ENCODE results near the gene DYNAP.
A peak's percentile ranks its signal among the peaks of the same experiment; 100 is the strongest.

Gene DYNAP

DNA sequence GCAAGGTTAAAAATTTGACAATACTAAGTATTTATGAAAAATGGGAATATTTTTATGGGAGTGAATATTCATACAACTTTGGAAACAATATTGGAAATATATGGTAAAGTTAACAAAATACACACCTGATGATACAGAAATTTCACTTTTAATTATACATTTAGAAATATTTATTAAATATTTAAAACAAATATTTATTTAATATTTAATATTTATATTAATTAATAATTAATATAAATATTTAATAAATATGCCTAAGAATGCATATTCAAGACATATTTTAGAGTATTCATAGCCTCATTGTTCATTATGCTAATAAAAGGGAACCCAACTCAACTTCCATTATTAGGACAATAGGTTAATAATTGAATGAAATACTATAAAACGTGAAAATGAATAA, 7.0 kb upstream of the DYNAP start:
- H3K4me1 ChIP-seq (ENCODE audit: low read depth, poor library complexity, severe bottlenecking): peaks cover 23% of the 10 kb centered on the region
- H3K9ac ChIP-seq: no peak overlapping the region
- no peaks in the 10 kb centered on the region for H3K27me3 ChIP-seq (ENCODE audit: insufficient read depth, low read depth)
- H2AFZ ChIP-seq (ENCODE audit: low read depth): no peak overlapping the region
- H3K4me3 ChIP-seq (IDR thresholded peaks at IDR 0.05; ENCODE audit: insufficient read depth, low read depth, low read length): no peak overlapping the region
- H3K79me2 ChIP-seq (ENCODE audit: insufficient read depth, low read depth): no peaks in the 10 kb centered on the region
- no peak overlapping the region for H3K27ac ChIP-seq
- H3K36me3 ChIP-seq (ENCODE audit: insufficient read depth): no peaks in the 10 kb centered on the region
- no peak overlapping the region for H3K4me2 ChIP-seq
- TF ChIP-seq, protein P1, sequence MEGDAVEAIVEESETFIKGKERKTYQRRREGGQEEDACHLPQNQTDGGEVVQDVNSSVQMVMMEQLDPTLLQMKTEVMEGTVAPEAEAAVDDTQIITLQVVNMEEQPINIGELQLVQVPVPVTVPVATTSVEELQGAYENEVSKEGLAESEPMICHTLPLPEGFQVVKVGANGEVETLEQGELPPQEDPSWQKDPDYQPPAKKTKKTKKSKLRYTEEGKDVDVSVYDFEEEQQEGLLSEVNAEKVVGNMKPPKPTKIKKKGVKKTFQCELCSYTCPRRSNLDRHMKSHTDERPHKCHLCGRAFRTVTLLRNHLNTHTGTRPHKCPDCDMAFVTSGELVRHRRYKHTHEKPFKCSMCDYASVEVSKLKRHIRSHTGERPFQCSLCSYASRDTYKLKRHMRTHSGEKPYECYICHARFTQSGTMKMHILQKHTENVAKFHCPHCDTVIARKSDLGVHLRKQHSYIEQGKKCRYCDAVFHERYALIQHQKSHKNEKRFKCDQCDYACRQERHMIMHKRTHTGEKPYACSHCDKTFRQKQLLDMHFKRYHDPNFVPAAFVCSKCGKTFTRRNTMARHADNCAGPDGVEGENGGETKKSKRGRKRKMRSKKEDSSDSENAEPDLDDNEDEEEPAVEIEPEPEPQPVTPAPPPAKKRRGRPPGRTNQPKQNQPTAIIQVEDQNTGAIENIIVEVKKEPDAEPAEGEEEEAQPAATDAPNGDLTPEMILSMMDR (conservative IDR thresholded peaks at IDR 0.05; ENCODE audit: low read depth, low read length): no peak
- no peaks in the 10 kb centered on the region for H4K20me1 ChIP-seq (ENCODE audit: insufficient read depth)

- H3K4me1 ChIP-seq (ENCODE audit: low read depth, poor library complexity, severe bottlenecking): peaks cover 6% of the 10 kb centered on the region
- no peak overlapping the region for H2AFZ ChIP-seq (ENCODE audit: low read depth)
- TF ChIP-seq, protein P1 (conservative IDR thresholded peaks at IDR 0.05; ENCODE audit: low read depth, low read length): no peak
- no peak overlapping the region for H3K4me2 ChIP-seq
- H3K36me3 ChIP-seq (ENCODE audit: insufficient read depth): no peaks in the 10 kb centered on the region
- no peak overlapping the region for H3K4me3 ChIP-seq (IDR thresholded peaks at IDR 0.05; ENCODE audit: insufficient read depth, low read depth, low read length)
- H3K79me2 ChIP-seq (ENCODE audit: insufficient read depth, low read depth): no peaks in the 10 kb centered on the region
- H4K20me1 ChIP-seq (ENCODE audit: insufficient read depth): no peaks in the 10 kb centered on the region
- no peaks in the 10 kb centered on the region for H3K27me3 ChIP-seq (ENCODE audit: insufficient read depth, low read depth)
- no peak overlapping the region for H3K27ac ChIP-seq
- H3K9ac ChIP-seq: no peak overlapping the region
These were observed 5.3 kb upstream of the DYNAP start for GRCh38 chr18:54585743-54586142.

DNA sequence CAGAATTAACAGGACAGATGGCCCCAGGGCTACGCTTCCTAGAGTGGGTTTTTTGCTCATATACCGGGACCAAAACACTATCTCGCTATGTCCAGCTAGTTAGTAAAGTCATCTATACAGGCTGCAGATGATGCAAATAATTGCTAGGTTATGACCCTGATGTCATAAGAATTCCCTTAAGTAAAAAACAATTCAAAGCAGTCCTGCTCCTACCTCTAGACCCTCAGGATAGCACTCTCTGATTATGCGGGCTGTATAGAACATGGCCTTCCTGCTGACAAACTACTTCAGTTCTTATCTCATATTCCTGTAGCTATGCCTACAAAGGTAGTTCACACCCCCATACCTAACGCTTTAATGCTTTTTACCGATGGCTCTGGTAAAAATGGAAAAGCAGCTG, 13.2 kb downstream of the DYNAP start:
- peaks cover 19% of the 10 kb centered on the region for H3K4me1 ChIP-seq (ENCODE audit: low read depth, poor library complexity, severe bottlenecking)
- H3K4me3 ChIP-seq (IDR thresholded peaks at IDR 0.05; ENCODE audit: insufficient read depth, low read depth, low read length): no peak overlapping the region
- TF ChIP-seq, protein P1 (conservative IDR thresholded peaks at IDR 0.05; ENCODE audit: low read depth, low read length): no peak
- H3K4me2 ChIP-seq: no peak overlapping the region
- H3K9ac ChIP-seq: no peak overlapping the region
- H3K79me2 ChIP-seq (ENCODE audit: insufficient read depth, low read depth): no peaks in the 10 kb centered on the region
- no peaks in the 10 kb centered on the region for H3K36me3 ChIP-seq (ENCODE audit: insufficient read depth)
- no peaks in the 10 kb centered on the region for H3K27me3 ChIP-seq (ENCODE audit: insufficient read depth, low read depth)
- no peak overlapping the region for H3K27ac ChIP-seq
- no peaks in the 10 kb centered on the region for H4K20me1 ChIP-seq (ENCODE audit: insufficient read depth)
- no peak overlapping the region for H2AFZ ChIP-seq (ENCODE audit: low read depth)

DNA sequence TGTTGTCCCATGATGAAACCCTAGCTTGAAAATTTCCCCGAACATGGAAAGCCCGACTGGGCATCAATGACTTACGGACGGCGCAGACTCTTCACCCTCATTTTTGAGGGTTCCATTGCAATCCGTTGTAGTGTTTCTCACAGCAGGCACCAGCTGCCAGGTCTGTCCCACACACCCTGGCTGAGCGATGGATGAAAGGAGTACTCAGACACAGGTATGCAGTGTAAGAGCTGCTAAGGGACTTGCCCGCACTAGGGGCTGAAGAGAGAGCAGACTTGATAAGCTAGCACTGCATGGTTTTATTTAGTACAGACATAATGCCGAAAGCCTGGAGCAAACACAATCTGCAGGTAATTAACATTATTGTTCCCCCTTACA, 15.8 kb downstream of the DYNAP start:
- H3K27ac ChIP-seq: no peak overlapping the region
- H4K20me1 ChIP-seq (ENCODE audit: insufficient read depth): no peaks in the 10 kb centered on the region
- H3K9ac ChIP-seq: no peak overlapping the region
- no peak overlapping the region for H2AFZ ChIP-seq (ENCODE audit: low read depth)
- peak overlapping the region; percentile 55; the same call in 1 of the 2 replicates for H3K4me2 ChIP-seq
- H3K4me3 ChIP-seq (IDR thresholded peaks at IDR 0.05; ENCODE audit: insufficient read depth, low read depth, low read length): no peak overlapping the region
- TF ChIP-seq, protein P1 (conservative IDR thresholded peaks at IDR 0.05; ENCODE audit: low read depth, low read length): no peak
- no peaks in the 10 kb centered on the region for H3K79me2 ChIP-seq (ENCODE audit: insufficient read depth, low read depth)
- H3K27me3 ChIP-seq (ENCODE audit: insufficient read depth, low read depth): no peaks in the 10 kb centered on the region
- no peaks in the 10 kb centered on the region for H3K36me3 ChIP-seq (ENCODE audit: insufficient read depth)
- peaks cover 19% of the 10 kb centered on the region for H3K4me1 ChIP-seq (ENCODE audit: low read depth, poor library complexity, severe bottlenecking)

Measured in KMS-11 (cell line).